PC-3 (cell line): ENCODE results near the gene NAP1L4.

Experiments used
- EZH2 ChIP-seq: fragments of 300-600 bp; sonication (generic); IDR thresholded peaks from one replicate; pipeline ENCODE4 v1.6.1; 2017; ENCODE audit warnings: antibody characterized with exemption, mild to moderate bottlenecking, low read length; ENCODE audit not compliant: unreplicated experiment
- EZH2phosphoT487 ChIP-seq: fragments of 300-600 bp; sonication (generic); IDR thresholded peaks from 2 replicates; pipeline ENCODE4 v1.6.1; 2018; ENCODE audit warnings: mild to moderate bottlenecking, antibody characterized with exemption, low read length, borderline replicate concordance
- TF ChIP-seq, protein P1 (sequence below): fragments of 300-600 bp; sonication (generic); conservative IDR thresholded peaks from 2 replicates; pipeline ENCODE4 v1.5.1; 2017; ENCODE audit warnings: antibody characterized with exemption, low read depth, mild to moderate bottlenecking, low read length

DNA sequence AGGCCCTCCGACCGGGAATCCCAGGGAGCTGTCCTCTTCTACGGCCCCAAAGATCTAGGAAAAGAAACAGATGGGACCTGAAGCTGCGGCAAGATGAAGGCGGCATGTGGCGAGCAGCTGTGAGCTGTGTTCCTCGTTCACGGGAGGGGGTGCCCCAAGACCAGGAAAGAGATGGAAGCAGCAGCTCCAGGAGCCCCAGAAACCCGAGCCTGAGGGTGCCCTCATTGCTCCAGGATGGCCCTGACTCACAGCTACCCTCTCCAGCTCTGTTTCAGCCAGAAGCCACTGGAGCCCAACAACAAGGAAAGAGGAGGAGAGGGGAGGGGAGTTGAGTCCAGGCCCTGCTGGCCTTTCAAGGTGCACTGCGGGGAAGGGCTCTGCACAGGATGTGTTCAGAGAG lies 23.7 kb upstream of the NAP1L4 start:
- TF ChIP-seq, protein P1, sequence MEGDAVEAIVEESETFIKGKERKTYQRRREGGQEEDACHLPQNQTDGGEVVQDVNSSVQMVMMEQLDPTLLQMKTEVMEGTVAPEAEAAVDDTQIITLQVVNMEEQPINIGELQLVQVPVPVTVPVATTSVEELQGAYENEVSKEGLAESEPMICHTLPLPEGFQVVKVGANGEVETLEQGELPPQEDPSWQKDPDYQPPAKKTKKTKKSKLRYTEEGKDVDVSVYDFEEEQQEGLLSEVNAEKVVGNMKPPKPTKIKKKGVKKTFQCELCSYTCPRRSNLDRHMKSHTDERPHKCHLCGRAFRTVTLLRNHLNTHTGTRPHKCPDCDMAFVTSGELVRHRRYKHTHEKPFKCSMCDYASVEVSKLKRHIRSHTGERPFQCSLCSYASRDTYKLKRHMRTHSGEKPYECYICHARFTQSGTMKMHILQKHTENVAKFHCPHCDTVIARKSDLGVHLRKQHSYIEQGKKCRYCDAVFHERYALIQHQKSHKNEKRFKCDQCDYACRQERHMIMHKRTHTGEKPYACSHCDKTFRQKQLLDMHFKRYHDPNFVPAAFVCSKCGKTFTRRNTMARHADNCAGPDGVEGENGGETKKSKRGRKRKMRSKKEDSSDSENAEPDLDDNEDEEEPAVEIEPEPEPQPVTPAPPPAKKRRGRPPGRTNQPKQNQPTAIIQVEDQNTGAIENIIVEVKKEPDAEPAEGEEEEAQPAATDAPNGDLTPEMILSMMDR = no peak
- TF ChIP-seq EZH2phosphoT487 (no peak), EZH2 (no peak)
